Prostate gland (tissue), 2 donors: ENCODE measurements around the gene HOXA1. TPM values are rescaled to one million over a fixed set of nuclear protein-coding genes. Genes with fewer than 3 reads are reported as not detected.

Experiments
- DNase-seq: peaks from one replicate; pipeline ENCODE4 v3.0.0-alpha.2; 2019; ENCODE audit warnings: low spot score
- H3K27ac ChIP-seq, 2 donors: fragments of 200-600 bp; sonication (generic); 2 replicates each; pipeline ENCODE4 v1.5.1; 2017 to 2019
- H3K27me3 ChIP-seq: fragments of 200-600 bp; sonication (generic); replicated peaks from 2 replicates; pipeline ENCODE4 v1.5.1; 2019; ENCODE audit not compliant: insufficient read depth
- H3K36me3 ChIP-seq, 2 donors: fragments of 200-600 bp; sonication (generic); 1 replicate in 1 of 2; 2 replicates in 1 of 2; pipeline versions ENCODE4 v1.5.1 to v1.8.1; 2017 to 2019
- H3K4me1 ChIP-seq: fragments of 200-600 bp; sonication (generic); replicated peaks from 2 replicates; pipeline ENCODE4 v1.5.1; 2019
- H3K4me3 ChIP-seq, 2 donors: fragments of 200-600 bp; sonication (generic); 2 replicates each; pipeline ENCODE4 v1.5.1; 2017 to 2019
- H3K9me3 ChIP-seq: fragments of 200-600 bp; sonication (generic); 2 replicates; pipeline ENCODE4 v1.5.1; 2017
- POLR2A ChIP-seq: fragments of 450-650 bp; IDR thresholded peaks from one replicate; pipeline ENCODE4 v1.6.1; 2016; ENCODE audit warnings: antibody characterized with exemption, mild to moderate bottlenecking
- POLR2AphosphoS5 ChIP-seq: sonication (generic); formaldehyde crosslinking; IDR thresholded peaks from one replicate; pipeline ENCODE4 v1.6.1; 2017; ENCODE audit warnings: antibody characterized with exemption
- WGBS: methylation state at CpG from one replicate; pipeline ENCODE4 v1.1.5; 2018; 5-methylcytosine and 5-hydroxymethylcytosine counted together
- intact Hi-C: fragments of 100-400 bp; cut with DNase I; formaldehyde crosslinking; loops from one replicate; pipeline ENCODE4 v1.14.2; 2022
- total RNA-seq, 2 donors: library from RNA; depleted of rRNA; stranded (reverse); fragments of >200 nt; gene quantifications; one replicate each; pipeline ENCODE4 v1.1.0, GENCODE V29; 2016
- TF ChIP-seq, protein P1 (sequence below), 4 experiments: fragments of 200-600 bp in 2 of 4; fragments of 450-650 bp in 2 of 4; sonication (generic) in 2 of 4; IDR thresholded peaks; 1 replicate in 3 of 4; 2 replicates in 1 of 4; pipeline ENCODE4 v1.5.1; 2016 to 2019; ENCODE audit warnings: antibody characterized with exemption in 4 of 4, mild to moderate bottlenecking in 2 of 4, moderate library complexity in 2 of 4

The HOXA1 gene
- total RNA-seq, 2 donors from 2014 or later: 2.1 TPM; not detected in 1

DNA sequence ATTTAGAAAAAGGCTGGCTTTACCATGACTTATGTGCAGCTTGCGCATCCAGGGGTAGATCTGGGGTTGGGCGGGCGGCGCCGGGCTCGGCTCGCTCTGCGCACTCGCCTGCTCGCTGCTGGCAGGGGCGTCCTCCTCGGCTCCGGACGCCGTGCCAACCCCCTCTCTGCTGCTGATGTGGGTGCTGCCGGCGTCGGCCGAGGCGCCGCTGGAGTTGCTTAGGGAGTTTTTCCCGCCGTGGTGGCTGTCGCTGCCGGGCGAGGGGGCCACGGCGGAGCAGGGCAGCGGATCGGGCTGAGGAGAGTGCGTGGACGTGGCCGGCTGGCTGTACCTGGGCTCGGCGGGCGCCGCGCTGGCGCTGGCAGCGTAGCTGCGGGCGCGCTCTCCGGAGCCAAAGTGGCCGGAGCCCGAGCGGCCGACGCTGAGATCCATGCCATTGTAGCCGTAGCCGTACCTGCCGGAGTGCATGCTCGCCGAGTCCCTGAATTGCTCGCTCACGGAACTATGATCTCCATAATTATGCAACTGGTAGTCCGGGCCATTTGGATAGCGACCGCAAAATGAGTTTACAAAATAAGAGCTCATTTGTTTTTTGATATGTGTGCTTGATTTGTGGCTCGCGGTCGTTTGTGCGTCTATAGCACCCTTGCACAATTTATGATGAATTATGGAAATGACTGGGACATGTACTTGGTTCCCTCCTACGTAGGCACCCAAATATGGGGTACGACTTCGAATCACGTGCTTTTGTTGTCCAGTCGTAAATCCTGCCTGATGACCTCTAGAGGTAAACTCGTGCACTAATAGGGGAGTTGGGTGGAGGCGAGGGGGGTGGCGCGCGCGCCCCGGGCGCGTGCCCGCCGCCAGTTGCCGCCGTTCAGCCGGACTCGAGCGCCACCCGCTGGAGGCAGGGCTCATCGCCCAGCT is 47.5 kb upstream of the HOXA1 start, which contains the start of gene HOXA5:
Gene HOXA5, minus strand, starts transcription at position 659 of the 927 bp plus-strand sequence. Its CDS starts 74 bp downstream, at position 585.
- DNase-seq: peak; percentile 80
- H3K4me1 ChIP-seq: no peaks in the 10 kb centered on the region
- intact Hi-C loops: no loop called here
- no peaks in the 10 kb centered on the region for H3K27me3 ChIP-seq
- 39% methylated on average over 79 of the region's 86 CpGs for WGBS
- H3K36me3 ChIP-seq: no peaks in the 10 kb centered on the region
- H3K4me3 ChIP-seq: peak within 1 kb of the TSS; percentile 40
- peak; percentile 66 for TF ChIP-seq POLR2A
- peak; percentile 77 for TF ChIP-seq POLR2AphosphoS5
- TF ChIP-seq, protein P1, sequence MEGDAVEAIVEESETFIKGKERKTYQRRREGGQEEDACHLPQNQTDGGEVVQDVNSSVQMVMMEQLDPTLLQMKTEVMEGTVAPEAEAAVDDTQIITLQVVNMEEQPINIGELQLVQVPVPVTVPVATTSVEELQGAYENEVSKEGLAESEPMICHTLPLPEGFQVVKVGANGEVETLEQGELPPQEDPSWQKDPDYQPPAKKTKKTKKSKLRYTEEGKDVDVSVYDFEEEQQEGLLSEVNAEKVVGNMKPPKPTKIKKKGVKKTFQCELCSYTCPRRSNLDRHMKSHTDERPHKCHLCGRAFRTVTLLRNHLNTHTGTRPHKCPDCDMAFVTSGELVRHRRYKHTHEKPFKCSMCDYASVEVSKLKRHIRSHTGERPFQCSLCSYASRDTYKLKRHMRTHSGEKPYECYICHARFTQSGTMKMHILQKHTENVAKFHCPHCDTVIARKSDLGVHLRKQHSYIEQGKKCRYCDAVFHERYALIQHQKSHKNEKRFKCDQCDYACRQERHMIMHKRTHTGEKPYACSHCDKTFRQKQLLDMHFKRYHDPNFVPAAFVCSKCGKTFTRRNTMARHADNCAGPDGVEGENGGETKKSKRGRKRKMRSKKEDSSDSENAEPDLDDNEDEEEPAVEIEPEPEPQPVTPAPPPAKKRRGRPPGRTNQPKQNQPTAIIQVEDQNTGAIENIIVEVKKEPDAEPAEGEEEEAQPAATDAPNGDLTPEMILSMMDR (IDR thresholded peaks at IDR 0.05): peak in 3 of 4 experiments; percentile 70 to 91 (median 82)
- H3K9me3 ChIP-seq: no peaks in the 10 kb centered on the region
- peak within 1 kb of the TSS; percentile 62 to 72 for H3K27ac ChIP-seq

DNA sequence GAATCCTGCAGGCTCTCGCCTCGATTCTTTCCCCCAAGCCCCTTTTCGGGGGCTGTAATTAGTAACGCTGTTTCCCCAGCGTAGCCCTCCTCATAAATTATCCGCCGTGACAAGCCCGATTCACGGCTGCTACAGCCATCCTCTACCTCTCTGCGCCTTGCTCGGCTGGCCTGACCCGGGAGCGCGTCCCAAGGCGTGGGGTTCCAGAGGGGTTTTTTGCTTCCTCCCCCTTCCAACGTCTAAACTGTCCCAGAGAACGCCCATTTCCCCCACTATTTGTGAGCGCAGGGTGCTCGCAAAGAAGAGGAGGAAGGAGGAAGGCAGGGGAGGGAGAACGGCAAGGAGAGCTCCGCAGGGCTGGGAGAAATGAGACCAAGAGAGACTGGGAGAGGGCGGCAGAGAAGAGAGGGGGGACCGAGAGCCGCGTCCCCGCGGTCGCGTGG is 46.8 kb upstream of the HOXA1 start:
- Histone ChIP-seq H3K4me3 (peak overlapping the region; percentile 40), H3K9me3 (no peaks in the 10 kb centered on the region), H3K4me1 (no peaks in the 10 kb centered on the region), H3K27ac (peak overlapping the region; percentile 62 to 72), H3K27me3 (no peaks in the 10 kb centered on the region), H3K36me3 (no peaks in the 10 kb centered on the region)
- intact Hi-C loops: no loop called here
- TF ChIP-seq POLR2A: no peak
- no peak for TF ChIP-seq POLR2AphosphoS5
- DNase-seq: no peak
- 41% methylated on average over 29 of the region's 29 CpGs for WGBS

DNA sequence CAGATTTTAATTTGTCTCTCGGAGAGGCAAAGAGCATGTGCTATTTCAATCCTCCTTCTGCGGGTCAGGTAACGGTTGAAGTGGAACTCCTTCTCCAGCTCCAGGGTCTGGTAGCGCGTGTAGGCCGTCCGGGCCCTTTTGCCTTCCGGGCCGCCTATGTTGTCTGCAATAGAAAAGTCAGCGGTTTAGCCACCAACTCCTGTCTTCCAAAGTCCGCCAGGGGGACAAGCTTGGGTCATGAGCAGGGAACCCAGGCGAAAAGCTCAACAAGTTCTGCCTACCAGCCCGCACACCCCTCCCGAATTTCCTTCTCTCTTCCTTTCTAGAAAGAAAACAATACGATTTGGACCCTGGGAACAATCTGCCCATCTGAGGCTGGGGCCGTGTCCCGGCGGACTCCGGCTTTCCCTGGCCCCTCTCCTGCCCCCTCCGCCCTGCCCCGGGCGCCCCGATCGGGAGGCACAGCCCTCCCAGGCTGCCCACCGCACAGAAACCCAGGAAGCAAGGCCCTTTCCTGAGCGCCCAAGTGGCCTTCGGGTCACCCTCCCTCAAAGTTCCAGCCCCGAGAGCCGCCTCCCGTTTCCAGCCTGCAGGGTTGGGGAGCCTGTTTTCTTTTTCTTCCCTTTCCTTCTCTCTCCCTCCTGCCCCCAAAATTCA is 46.3 kb upstream of the HOXA1 start:
- intact Hi-C loops: no loop called here
- no peak for DNase-seq
- Histone ChIP-seq H3K36me3 (no peaks in the 10 kb centered on the region), H3K27ac (no peak overlapping the region), H3K27me3 (no peaks in the 10 kb centered on the region), H3K9me3 (no peaks in the 10 kb centered on the region), H3K4me1 (no peaks in the 10 kb centered on the region), H3K4me3 (peak overlapping the region; percentile 40)
- TF ChIP-seq, protein P1 (IDR thresholded peaks at IDR 0.05): no peak
- no peak for TF ChIP-seq POLR2A
- no peak for TF ChIP-seq POLR2AphosphoS5
- 74% methylated on average over 30 of the region's 30 CpGs for WGBS

- no peaks in the 10 kb centered on the region for H3K36me3 ChIP-seq
- H3K4me1 ChIP-seq: no peaks in the 10 kb centered on the region
- H3K9me3 ChIP-seq: no peaks in the 10 kb centered on the region
- no peak for DNase-seq
- no peak overlapping the region for H3K27ac ChIP-seq
- intact Hi-C loops: no loop called here
- TF ChIP-seq POLR2AphosphoS5: no peak
- no peak for TF ChIP-seq POLR2A
- TF ChIP-seq, protein P1 (IDR thresholded peaks at IDR 0.05): no peak
- WGBS: 89% methylated on average over 18 of the region's 18 CpGs
- no peaks in the 10 kb centered on the region for H3K27me3 ChIP-seq
- H3K4me3 ChIP-seq: no peak overlapping the region
Observed at GRCh38 chr7:27141137-27141922, 45.5 kb upstream of the HOXA1 start.
